H1 (cell line): ENCODE results near the gene CORIN. TPM values are rescaled to one million over a fixed set of nuclear protein-coding genes. Genes with fewer than 3 reads are reported as not detected.

Experiments
- CTCF ChIA-PET: fragments of 300-600 bp; sonication (Branson Sonifier 250); formaldehyde crosslinking; loops from one replicate; lab custom pipeline; 2021; ENCODE audit not compliant: partially characterized antibody; lab: Charles Lee
- POLR2A ChIA-PET: fragments of 300-600 bp; sonication (Branson Sonifier 250); formaldehyde crosslinking; loops from one replicate; lab custom pipeline; 2021; ENCODE audit warnings: inconsistent platforms; ENCODE audit not compliant: partially characterized antibody; lab: Charles Lee
- DNase-seq, 2 experiments: peaks; one replicate each; pipeline versions ENCODE4 v3.0.0 to v3.0.0-alpha.2; 2010 to 2022; ENCODE audit warnings: low spot score in 2 of 2, low read depth in 1 of 2, mixed read lengths in 1 of 2
- FAIRE-seq: peaks from 2 replicates; lab custom pipeline; 2011; peaks lifted over from hg19 to GRCh38; lab: Jason Lieb, UNC
- H2AFZ ChIP-seq: 2 replicates; pipeline ENCODE4 v1.8.1; 2012; ENCODE audit warnings: low read length, inconsistent platforms
- H2AK5ac ChIP-seq: 2 replicates; pipeline ENCODE4 v1.6.1; 2013; ENCODE audit warnings: low read depth, low read length
- H2BK120ac ChIP-seq: replicated peaks from 2 replicates; pipeline ENCODE3; 2013; ENCODE audit warnings: low read depth, low read length, inconsistent platforms
- H2BK12ac ChIP-seq: 2 replicates; pipeline ENCODE4 v1.6.1; 2013; ENCODE audit warnings: low read depth, low read length
- H2BK15ac ChIP-seq: 2 replicates; pipeline ENCODE4 v1.6.1; 2013; ENCODE audit warnings: low read length
- H2BK20ac ChIP-seq: 2 replicates; pipeline ENCODE4 v1.6.1; 2013; ENCODE audit warnings: low read length
- H2BK5ac ChIP-seq: 2 replicates; pipeline ENCODE4 v1.6.1; 2013; ENCODE audit warnings: low read depth, low read length
- H3K14ac ChIP-seq: 2 replicates; pipeline ENCODE4 v1.6.1; 2013; ENCODE audit warnings: inconsistent platforms; ENCODE audit not compliant: insufficient read length
- H3K18ac ChIP-seq: 2 replicates; pipeline ENCODE4 v1.6.1; 2013; ENCODE audit warnings: low read length; ENCODE audit errors: extremely low read depth
- H3K23ac ChIP-seq: 2 replicates; pipeline ENCODE4 v1.6.1; 2013; ENCODE audit warnings: inconsistent platforms; ENCODE audit not compliant: insufficient read length
- H3K23me2 ChIP-seq: 2 replicates; pipeline ENCODE4 v1.6.1; 2013; ENCODE audit warnings: low read depth, low read length
- H3K27ac ChIP-seq: 2 replicates; pipeline ENCODE4 v1.6.1; 2011; ENCODE audit warnings: low read depth, low read length, inconsistent platforms
- H3K27me3 ChIP-seq, 4 experiments: replicated peaks in 1 of 4; 1 replicate in 1 of 4; 2 replicates in 3 of 4; pipeline versions ENCODE4 v1.6.1 to v1.8.1; 2011 to 2013; ENCODE audit warnings: low read length in 3 of 4, mild to moderate bottlenecking in 3 of 4, inconsistent platforms in 2 of 4, mixed read lengths in 2 of 4, moderate library complexity in 1 of 4; ENCODE audit not compliant: control insufficient read depth in 3 of 4, insufficient read depth in 3 of 4; ENCODE audit errors: extremely low read depth in 1 of 4
- H3K36me3 ChIP-seq, 4 experiments: 2 replicates each; pipeline versions ENCODE4 v1.6.1 to v1.8.1; 2011 to 2013; ENCODE audit warnings: mild to moderate bottlenecking in 4 of 4, low read length in 3 of 4, moderate library complexity in 2 of 4, control low read depth in 1 of 4, inconsistent platforms in 1 of 4; ENCODE audit not compliant: insufficient read depth in 4 of 4, control insufficient read depth in 2 of 4
- H3K4ac ChIP-seq: replicated peaks from 2 replicates; pipeline ENCODE3; 2013; ENCODE audit warnings: low read length, low read depth, mixed read lengths, inconsistent platforms; ENCODE audit not compliant: insufficient read length
- H3K4me1 ChIP-seq, 4 experiments: replicated peaks in 1 of 4; 1 replicate in 1 of 4; 2 replicates in 3 of 4; pipeline versions ENCODE4 v1.6.1 to v1.8.1; 2011 to 2013; ENCODE audit warnings: low read length in 3 of 4, inconsistent platforms in 2 of 4, mixed read lengths in 1 of 4; ENCODE audit not compliant: insufficient read depth in 4 of 4, control insufficient read depth in 3 of 4
- H3K4me2 ChIP-seq, 2 experiments: 2 replicates each; pipeline versions ENCODE4 v1.6.1 to v1.8.1; 2011 to 2013; ENCODE audit warnings: low read depth in 2 of 2, low read length in 2 of 2, control low read depth in 1 of 2, inconsistent platforms in 1 of 2, mild to moderate bottlenecking in 1 of 2; ENCODE audit not compliant: insufficient read depth in 1 of 2
- H3K4me3 ChIP-seq, 4 experiments: fragments of 200-600, 300-600 bp in 1 of 4; sonication (generic), shearing (Covaris generic), sonication (Bioruptor Twin) in 1 of 4; 2 replicates each; pipeline versions ENCODE4 v1.5.1 to v1.8.1; 2011 to 2016; ENCODE audit warnings: low read length in 4 of 4, low read depth in 3 of 4, control low read depth in 2 of 4, inconsistent platforms in 2 of 4, mild to moderate bottlenecking in 2 of 4, mixed read lengths in 1 of 4, moderate library complexity in 1 of 4; ENCODE audit not compliant: insufficient read depth in 2 of 4; ENCODE audit errors: extremely low read depth in 1 of 4
- H3K56ac ChIP-seq: replicated peaks from 2 replicates; pipeline ENCODE3; 2013; ENCODE audit warnings: low read depth, mild to moderate bottlenecking, mixed read lengths, low read length, inconsistent platforms; ENCODE audit not compliant: insufficient read length
- H3K79me1 ChIP-seq: 2 replicates; pipeline ENCODE4 v1.6.1; 2013; ENCODE audit warnings: low read depth, low read length, control low read depth
- H3K79me2 ChIP-seq, 2 experiments: 2 replicates each; pipeline versions ENCODE4 v1.6.1 to v1.8.1; 2012 to 2013; ENCODE audit warnings: low read length in 2 of 2, mild to moderate bottlenecking in 2 of 2, inconsistent platforms in 1 of 2; ENCODE audit not compliant: insufficient read depth in 2 of 2, control insufficient read depth in 1 of 2
- H3K9ac ChIP-seq, 4 experiments: replicated peaks in 1 of 4; 1 replicate in 1 of 4; 2 replicates in 3 of 4; pipeline versions ENCODE4 v1.6.1 to v1.8.1; 2011 to 2013; ENCODE audit warnings: low read depth in 3 of 4, low read length in 3 of 4, control low read depth in 2 of 4, mild to moderate bottlenecking in 2 of 4, moderate library complexity in 2 of 4, inconsistent platforms in 1 of 4; ENCODE audit errors: extremely low read depth in 1 of 4
- H3K9me3 ChIP-seq, 2 experiments: 2 replicates each; pipeline versions ENCODE4 v1.6.1 to v1.8.1; 2012 to 2013; ENCODE audit warnings: mild to moderate bottlenecking in 2 of 2, moderate library complexity in 2 of 2, control low read depth in 1 of 2, inconsistent platforms in 1 of 2, low read depth in 1 of 2, low read length in 1 of 2, mixed read lengths in 1 of 2; ENCODE audit not compliant: insufficient read depth in 2 of 2
- H4K20me1 ChIP-seq, 2 experiments: replicated peaks in 1 of 2; 2 replicates each; pipeline versions ENCODE3 to v1.8.1; 2011 to 2013; ENCODE audit warnings: inconsistent platforms in 2 of 2, low read length in 2 of 2, mild to moderate bottlenecking in 1 of 2; ENCODE audit not compliant: insufficient read depth in 2 of 2, control insufficient read depth in 1 of 2
- H4K5ac ChIP-seq: 2 replicates; pipeline ENCODE4 v1.6.1; 2013; ENCODE audit warnings: low read length, low read depth, mixed read lengths, inconsistent platforms; ENCODE audit not compliant: insufficient read length
- H4K8ac ChIP-seq: 2 replicates; pipeline ENCODE4 v1.8.0; 2013; ENCODE audit warnings: mild to moderate bottlenecking, moderate library complexity, low read length, inconsistent platforms; ENCODE audit not compliant: insufficient read depth; ENCODE audit errors: extremely low read depth
- H4K91ac ChIP-seq: replicated peaks from 2 replicates; pipeline ENCODE3; 2013; ENCODE audit warnings: low read length, mixed read lengths, inconsistent platforms; ENCODE audit not compliant: insufficient read length
- ASH2L ChIP-seq: fragments of 200-600, 300-600 bp; sonication (generic); IDR thresholded peaks from one replicate; pipeline ENCODE4 v1.7.1; 2017; ENCODE audit warnings: low read length
- BACH1 ChIP-seq: IDR thresholded peaks from 2 replicates; pipeline ENCODE4 v1.6.1; 2012; ENCODE audit warnings: low read length, improper control_type of control experiment
- RBBP5 ChIP-seq: IDR thresholded peaks from 2 replicates; pipeline ENCODE4 v1.7.1; 2012; ENCODE audit warnings: low read depth, mild to moderate bottlenecking, inconsistent platforms, low read length, moderate library complexity, borderline replicate concordance
- SIRT6 ChIP-seq: IDR thresholded peaks from one replicate; pipeline ENCODE4 v1.7.1; 2012; ENCODE audit warnings: low read length, inconsistent platforms
- SP4 ChIP-seq: IDR thresholded peaks from 2 replicates; pipeline ENCODE4 v1.6.1; 2012; ENCODE audit warnings: low read length, inconsistent platforms
- WGBS, 2 experiments: shearing (Covaris generic) in 1 of 2; methylation state at CpG; one replicate each; pipeline versions ENCODE4 v1.1.6 to v1.1.7; 2013 to 2015; ENCODE audit warnings: low lambda C conversion rate in 2 of 2, mixed read lengths in 2 of 2, inconsistent platforms in 1 of 2, low coverage in 1 of 2, missing lambda C conversion rate in 1 of 2; ENCODE audit not compliant: insufficient replicate concordance in 2 of 2, insufficient coverage in 1 of 2, insufficient read length in 1 of 2; ENCODE audit errors: extremely low coverage in 1 of 2, missing lambda C conversion rate in 1 of 2; 5-methylcytosine and 5-hydroxymethylcytosine counted together
- long read RNA-seq, 2 experiments: library from RNA in 1 of 2; library from capped mRNA in 1 of 2; stranded (forward); transcript quantifications; one replicate each; pipeline ENCODE4 v2.0.0, GENCODE V29; 2021; ENCODE audit warnings: inconsistent platforms in 1 of 2
- polyA minus RNA-seq, 3 experiments: library from RNA; depleted of rRNA, polyadenylated mRNA; stranded (reverse); fragments of >200 nt; gene quantifications; 1 replicate in 2 of 3; 2 replicates in 1 of 3; pipeline ENCODE4 v1.2.3, GENCODE V29; 2011
- polyA plus RNA-seq, 7 experiments: library from polyadenylated mRNA; depleted of rRNA in 3 of 7; stranded (reverse) in 5 of 7; unstranded in 2 of 7; fragments of >200 nt in 5 of 7; fragments of 200-250 nt in 2 of 7; gene quantifications; 1 replicate in 5 of 7; 2 replicates in 1 of 7; 4 replicates in 1 of 7; pipeline versions ENCODE4 v1.2.1 to v1.2.3, GENCODE V29; 2011 to 2013; ENCODE audit warnings: missing spikeins in 2 of 7, mixed read lengths in 2 of 7
- total RNA-seq: library from RNA; stranded (reverse); fragmentation: NEBNext Ultra II Directional; extraction: Animal tissue kit (Norgen Biotek cat#: 25700); gene quantifications from 2 replicates; pipeline ENCODE4 v1.2.1, GENCODE V29; 2021
- TF ChIP-seq, protein P1 (sequence below): IDR thresholded peaks from 2 replicates; pipeline ENCODE4 v1.6.1; 2012; ENCODE audit warnings: inconsistent platforms

CORIN gene, protein sequence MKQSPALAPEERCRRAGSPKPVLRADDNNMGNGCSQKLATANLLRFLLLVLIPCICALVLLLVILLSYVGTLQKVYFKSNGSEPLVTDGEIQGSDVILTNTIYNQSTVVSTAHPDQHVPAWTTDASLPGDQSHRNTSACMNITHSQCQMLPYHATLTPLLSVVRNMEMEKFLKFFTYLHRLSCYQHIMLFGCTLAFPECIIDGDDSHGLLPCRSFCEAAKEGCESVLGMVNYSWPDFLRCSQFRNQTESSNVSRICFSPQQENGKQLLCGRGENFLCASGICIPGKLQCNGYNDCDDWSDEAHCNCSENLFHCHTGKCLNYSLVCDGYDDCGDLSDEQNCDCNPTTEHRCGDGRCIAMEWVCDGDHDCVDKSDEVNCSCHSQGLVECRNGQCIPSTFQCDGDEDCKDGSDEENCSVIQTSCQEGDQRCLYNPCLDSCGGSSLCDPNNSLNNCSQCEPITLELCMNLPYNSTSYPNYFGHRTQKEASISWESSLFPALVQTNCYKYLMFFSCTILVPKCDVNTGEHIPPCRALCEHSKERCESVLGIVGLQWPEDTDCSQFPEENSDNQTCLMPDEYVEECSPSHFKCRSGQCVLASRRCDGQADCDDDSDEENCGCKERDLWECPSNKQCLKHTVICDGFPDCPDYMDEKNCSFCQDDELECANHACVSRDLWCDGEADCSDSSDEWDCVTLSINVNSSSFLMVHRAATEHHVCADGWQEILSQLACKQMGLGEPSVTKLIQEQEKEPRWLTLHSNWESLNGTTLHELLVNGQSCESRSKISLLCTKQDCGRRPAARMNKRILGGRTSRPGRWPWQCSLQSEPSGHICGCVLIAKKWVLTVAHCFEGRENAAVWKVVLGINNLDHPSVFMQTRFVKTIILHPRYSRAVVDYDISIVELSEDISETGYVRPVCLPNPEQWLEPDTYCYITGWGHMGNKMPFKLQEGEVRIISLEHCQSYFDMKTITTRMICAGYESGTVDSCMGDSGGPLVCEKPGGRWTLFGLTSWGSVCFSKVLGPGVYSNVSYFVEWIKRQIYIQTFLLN
- 0.17 and 0.32 TPM in 2 replicates for total RNA-seq
- 0.09 and 0.17 TPM in 2 replicates for polyA plus RNA-seq (2011; rRNA removed)
- 0.19 TPM for polyA plus RNA-seq (2011; cell fraction: cytosol; rRNA removed)
- 0.29 TPM for polyA plus RNA-seq (2011; cell fraction: nucleus; rRNA removed)
- 0.09 to 0.35 TPM (median 0.26 TPM) in 4 replicates for polyA plus RNA-seq (2012, experiment 1 of 2)
- polyA plus RNA-seq (2012, experiment 2 of 2) = not detected
- polyA plus RNA-seq (2013, experiment 1 of 2) = 0.24 TPM
- 0.06 TPM for polyA plus RNA-seq (2013, experiment 2 of 2)
- polyA minus RNA-seq (2011; rRNA and poly(A)+ RNA removed) = 0.76 and 1.2 TPM in 2 replicates
- polyA minus RNA-seq (2011; cell fraction: cytosol; rRNA and poly(A)+ RNA removed) = not detected
- 0.90 TPM for polyA minus RNA-seq (2011; cell fraction: nucleus; rRNA and poly(A)+ RNA removed)
- long read RNA-seq, experiment 1 = 0 reads
- long read RNA-seq, experiment 2, partial matches to known transcripts = 0 of 1 reads
- long read RNA-seq, experiment 2, other reads (novel, unspliced or antisense) = 1 of 1 reads

DNA sequence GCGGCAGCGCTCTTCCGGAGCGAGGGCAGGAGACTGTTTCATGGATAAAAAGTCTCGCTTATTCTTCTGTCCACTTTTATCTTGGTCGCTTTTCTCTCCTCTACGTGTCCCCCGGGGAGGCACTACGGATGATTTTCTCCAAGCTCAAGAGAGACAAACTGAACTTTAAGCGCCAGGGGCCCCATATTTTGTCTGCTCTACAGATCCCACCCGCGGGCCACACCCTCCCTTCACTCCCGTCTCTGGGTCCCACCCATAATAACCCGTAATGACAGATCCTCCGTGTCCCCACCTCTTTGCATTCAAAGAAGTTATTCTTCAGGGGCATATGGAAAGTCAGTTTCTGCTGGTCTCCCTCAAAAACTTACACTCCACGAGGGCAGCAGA is at the start of gene CORIN:
Gene CORIN (minus strand): TSS at position 160 of the 387 bp plus-strand sequence. CDS start 118 bp downstream, at position 42.
- peak within 1 kb of the TSS; percentile 78 to 93 for H3K4me2 ChIP-seq
- H3K27ac ChIP-seq = no peak within 1 kb of the TSS
- peak within 1 kb of the TSS; percentile 73; the same call in 1 of the 2 replicates for H2AFZ ChIP-seq
- no peaks in the 10 kb centered on the region for H3K79me1 ChIP-seq
- peak within 1 kb of the TSS; percentile 74 for H4K8ac ChIP-seq
- peaks cover 0 to 8% (median 0%) of the 10 kb centered on the region in 4 experiments; a peak in 4 of 7 replicates for H3K4me1 ChIP-seq
- no peaks in the 10 kb centered on the region for H3K9me3 ChIP-seq
- CTCF ChIA-PET = interaction anchor here (0.7 to 8.6 kb wide), 16 partner anchors 10 to 187 kb away, joined by 3 to 282 read pairs (median 7); no protein-coding TSS in a partner anchor
- peaks cover 0 to 14% (median 6%) of the 10 kb centered on the region in 4 experiments; a peak in 3 of 7 replicates for H3K27me3 ChIP-seq
- no peak within 1 kb of the TSS for H2AK5ac ChIP-seq
- H4K20me1 ChIP-seq = peaks cover 2 to 11% of the 10 kb centered on the region in 2 experiments
- WGBS, 2 experiments = 10% methylated on average over 14 of the region's 16 CpGs; no CpG with 5 or more reads in 1 of the 2 experiments
- H3K18ac ChIP-seq = no peak within 1 kb of the TSS; the same call in none of the 2 replicates
- no peak for DNase-seq
- no peak within 1 kb of the TSS for H2BK20ac ChIP-seq
- H2BK12ac ChIP-seq = no peak within 1 kb of the TSS
- FAIRE-seq = no peak
- no peaks in the 10 kb centered on the region for H3K79me2 ChIP-seq
- H3K9ac ChIP-seq = peak within 1 kb of the TSS in 2 of 4 experiments; percentile 5 to 25; a peak in 2 of 7 replicates
- H3K14ac ChIP-seq = no peak within 1 kb of the TSS
- H4K91ac ChIP-seq = no peak within 1 kb of the TSS
- POLR2A ChIA-PET = interaction anchor here (0.8 to 1.7 kb wide), 4 partner anchors 10 to 154 kb away, joined by 3 to 6 read pairs (median 4); no protein-coding TSS in a partner anchor
- H3K23me2 ChIP-seq = peaks cover 15% of the 10 kb centered on the region
- H3K4ac ChIP-seq = no peak within 1 kb of the TSS
- H3K23ac ChIP-seq = no peak within 1 kb of the TSS
- no peak within 1 kb of the TSS for H2BK5ac ChIP-seq
- no peak within 1 kb of the TSS for H4K5ac ChIP-seq
- H3K56ac ChIP-seq = no peak within 1 kb of the TSS
- no peak within 1 kb of the TSS for H2BK120ac ChIP-seq
- peak within 1 kb of the TSS; percentile 44 to 71 (median 61) for H3K4me3 ChIP-seq
- H2BK15ac ChIP-seq = no peak within 1 kb of the TSS
- H3K36me3 ChIP-seq = peaks cover 0 to 4% (median under 1%) of the 10 kb centered on the region in 4 experiments; a peak in 1 of 8 replicates
- TF ChIP-seq, protein P1, sequence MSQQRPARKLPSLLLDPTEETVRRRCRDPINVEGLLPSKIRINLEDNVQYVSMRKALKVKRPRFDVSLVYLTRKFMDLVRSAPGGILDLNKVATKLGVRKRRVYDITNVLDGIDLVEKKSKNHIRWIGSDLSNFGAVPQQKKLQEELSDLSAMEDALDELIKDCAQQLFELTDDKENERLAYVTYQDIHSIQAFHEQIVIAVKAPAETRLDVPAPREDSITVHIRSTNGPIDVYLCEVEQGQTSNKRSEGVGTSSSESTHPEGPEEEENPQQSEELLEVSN = no peak
- no peak for TF ChIP-seq SP4
- TF ChIP-seq ASH2L = no peak
- no peak for TF ChIP-seq RBBP5
- TF ChIP-seq BACH1 = no peak
- TF ChIP-seq SIRT6 = no peak
